Upper lobe of left lung (tissue), 4 donors: Measurements from ENCODE around the gene RBBP4.

ENCODE experiments used
- POLR2A ChIP-seq, 4 donors: fragments of 450-650 bp; IDR thresholded peaks; one replicate each; pipeline ENCODE4 v1.5.1; 2016 to 2017; ENCODE audit warnings: antibody characterized with exemption in 4 of 4, mild to moderate bottlenecking in 2 of 4
- POLR2AphosphoS5 ChIP-seq, 2 donors: sonication (generic); formaldehyde crosslinking; IDR thresholded peaks; one replicate each; pipeline ENCODE4 v1.5.1; 2017; ENCODE audit warnings: antibody characterized with exemption in 2 of 2
- TF ChIP-seq, protein P1 (sequence below), 6 experiments: fragments of 450-650 bp in 4 of 6; fragments of 200-600 bp in 2 of 6; sonication (generic) in 2 of 6; IDR thresholded peaks; one replicate each; pipeline ENCODE4 v1.5.1; 2016 to 2019; ENCODE audit warnings: antibody characterized with exemption in 6 of 6

DNA sequence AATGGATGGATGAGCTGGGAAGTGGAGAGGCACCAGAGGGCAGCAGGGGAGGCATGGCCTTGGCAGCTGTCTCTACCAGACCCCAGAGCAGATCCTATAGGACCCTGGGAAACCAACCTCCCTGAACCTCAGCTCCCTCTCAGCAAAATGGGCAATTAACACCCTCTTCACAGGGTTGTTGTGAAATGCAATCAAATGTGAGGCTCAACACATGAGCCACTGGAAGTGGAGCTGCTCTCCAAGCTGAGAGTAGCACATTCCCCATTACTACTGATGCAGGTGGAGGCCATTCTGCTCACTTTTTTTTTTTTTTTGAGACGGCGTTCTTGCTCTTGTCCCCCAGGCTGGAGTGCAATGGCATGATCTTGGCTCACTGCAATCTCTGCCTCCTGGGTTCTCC, 58.1 kb downstream of the RBBP4 start:
- TF ChIP-seq, protein P1, sequence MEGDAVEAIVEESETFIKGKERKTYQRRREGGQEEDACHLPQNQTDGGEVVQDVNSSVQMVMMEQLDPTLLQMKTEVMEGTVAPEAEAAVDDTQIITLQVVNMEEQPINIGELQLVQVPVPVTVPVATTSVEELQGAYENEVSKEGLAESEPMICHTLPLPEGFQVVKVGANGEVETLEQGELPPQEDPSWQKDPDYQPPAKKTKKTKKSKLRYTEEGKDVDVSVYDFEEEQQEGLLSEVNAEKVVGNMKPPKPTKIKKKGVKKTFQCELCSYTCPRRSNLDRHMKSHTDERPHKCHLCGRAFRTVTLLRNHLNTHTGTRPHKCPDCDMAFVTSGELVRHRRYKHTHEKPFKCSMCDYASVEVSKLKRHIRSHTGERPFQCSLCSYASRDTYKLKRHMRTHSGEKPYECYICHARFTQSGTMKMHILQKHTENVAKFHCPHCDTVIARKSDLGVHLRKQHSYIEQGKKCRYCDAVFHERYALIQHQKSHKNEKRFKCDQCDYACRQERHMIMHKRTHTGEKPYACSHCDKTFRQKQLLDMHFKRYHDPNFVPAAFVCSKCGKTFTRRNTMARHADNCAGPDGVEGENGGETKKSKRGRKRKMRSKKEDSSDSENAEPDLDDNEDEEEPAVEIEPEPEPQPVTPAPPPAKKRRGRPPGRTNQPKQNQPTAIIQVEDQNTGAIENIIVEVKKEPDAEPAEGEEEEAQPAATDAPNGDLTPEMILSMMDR (IDR thresholded peaks at IDR 0.05) = no peak
- no peak for TF ChIP-seq POLR2A (IDR thresholded peaks at IDR 0.05)
- TF ChIP-seq POLR2AphosphoS5 (IDR thresholded peaks at IDR 0.05) = no peak
